Endothelial cell of umbilical vein (primary cell): Measurements from ENCODE around the gene SLC17A9. TPM values are rescaled to one million over a fixed set of nuclear protein-coding genes. Genes with fewer than 3 reads are reported as not detected.
"Not testable (repeated sequence)": the region's sequence is repeated elsewhere in the genome, so short reads cannot be mapped to it uniquely, and the experiment has no call there.

Source experiments
- BruUV-seq: library from RNA; stranded (reverse); fragments of 400-500 nt; replicated peaks from 2 replicates; lab custom pipeline; 2021; lab: Mats Ljungman, UMichigan
- CTCF ChIA-PET: fragments of 300-600, 350-600 bp; sonication (Branson Sonifier 250); formaldehyde crosslinking; loops from one replicate; lab custom pipeline; 2021; ENCODE audit warnings: antibody characterized with exemption, inconsistent platforms; lab: Charles Lee
- POLR2A ChIA-PET: fragments of 300-600, 350-600 bp; sonication (Branson Sonifier 250); formaldehyde crosslinking; loops from one replicate; lab custom pipeline; 2021; ENCODE audit warnings: antibody characterized with exemption, inconsistent platforms; lab: Charles Lee
- DNase-seq: peaks from one replicate; pipeline ENCODE4 v3.0.0-alpha.2; 2011; ENCODE audit warnings: low read depth, low spot score
- FAIRE-seq: peaks from 2 replicates; lab custom pipeline; 2011; peaks lifted over from hg19 to GRCh38; lab: Jason Lieb, UNC
- H2AFZ ChIP-seq: 2 replicates; pipeline ENCODE4 v1.6.0; 2012; ENCODE audit warnings: low read depth, low read length, control low read depth, inconsistent platforms
- H3K27ac ChIP-seq: 2 replicates; pipeline ENCODE4 v1.5.1; 2011; ENCODE audit warnings: low read depth, mild to moderate bottlenecking, control low read depth, low read length, moderate library complexity; ENCODE audit not compliant: insufficient read depth
- H3K27me3 ChIP-seq, 2 experiments: 2 replicates each; pipeline versions ENCODE4 v1.6.0 to v1.6.1; 2011; ENCODE audit warnings: low read length in 2 of 2, mixed read lengths in 1 of 2; ENCODE audit not compliant: control insufficient read depth in 2 of 2, insufficient read depth in 2 of 2
- H3K36me3 ChIP-seq, 2 experiments: 2 replicates in 1 of 2; 3 replicates in 1 of 2; pipeline ENCODE4 v1.5.1; 2011; ENCODE audit warnings: low read length in 2 of 2, mild to moderate bottlenecking in 1 of 2, moderate library complexity in 1 of 2; ENCODE audit not compliant: control insufficient read depth in 2 of 2, insufficient read depth in 2 of 2; ENCODE audit errors: extremely low read depth in 1 of 2
- H3K4me1 ChIP-seq: 3 replicates; pipeline ENCODE4 v1.5.1; 2011; ENCODE audit warnings: mild to moderate bottlenecking, low read length; ENCODE audit not compliant: control insufficient read depth, insufficient read depth; ENCODE audit errors: extremely low read depth
- H3K4me2 ChIP-seq: 2 replicates; pipeline ENCODE4 v1.6.1; 2011; ENCODE audit warnings: low read length, control low read depth, mixed read lengths; ENCODE audit not compliant: insufficient read depth
- H3K4me3 ChIP-seq, 3 experiments: fragments of 200-600 bp in 1 of 3; sonication (generic), shearing (Covaris generic) in 1 of 3; replicated peaks in 1 of 3; 2 replicates each; pipeline ENCODE4 v1.5.1; 2011 to 2016; ENCODE audit warnings: control low read depth in 3 of 3, low read length in 3 of 3, mild to moderate bottlenecking in 2 of 3, inconsistent platforms in 1 of 3, low read depth in 1 of 3, moderate library complexity in 1 of 3; ENCODE audit not compliant: insufficient read depth in 1 of 3
- H3K79me2 ChIP-seq: 2 replicates; pipeline ENCODE4 v1.6.0; 2012; ENCODE audit warnings: low read length, inconsistent platforms; ENCODE audit not compliant: control insufficient read depth, insufficient read depth
- H3K9ac ChIP-seq: replicated peaks from 2 replicates; pipeline ENCODE3; 2011; ENCODE audit warnings: low read length, control low read depth; ENCODE audit not compliant: insufficient read depth; ENCODE audit errors: extremely low read depth
- H3K9me1 ChIP-seq: replicated peaks from 3 replicates; pipeline ENCODE4 v1.6.0; 2011; ENCODE audit warnings: mild to moderate bottlenecking, low read length; ENCODE audit not compliant: control insufficient read depth, insufficient read depth; ENCODE audit errors: extremely low read depth
- H3K9me3 ChIP-seq: replicated peaks from 2 replicates; pipeline ENCODE4 v1.5.1; 2012; ENCODE audit warnings: low read length, inconsistent platforms; ENCODE audit not compliant: control insufficient read depth, insufficient read depth
- H4K20me1 ChIP-seq: replicated peaks from 2 replicates; pipeline ENCODE3; 2011; ENCODE audit warnings: mild to moderate bottlenecking, low read length; ENCODE audit not compliant: control insufficient read depth, insufficient read depth; ENCODE audit errors: extremely low read depth
- CTCF ChIP-seq, 2 donors: IDR thresholded peaks; 1 replicate in 1 of 2; 2 replicates in 1 of 2; pipeline ENCODE4 v1.5.1; 2011; ENCODE audit warnings: low read length in 2 of 2, mild to moderate bottlenecking in 2 of 2, moderate library complexity in 2 of 2, control low read depth in 1 of 2, inconsistent platforms in 1 of 2, low read depth in 1 of 2; ENCODE audit not compliant: insufficient read depth in 1 of 2; ENCODE audit errors: extremely low read depth in 1 of 2
- GATA2 ChIP-seq: IDR thresholded peaks from 2 replicates; pipeline ENCODE4 v1.7.0; 2011; ENCODE audit warnings: low read depth, mild to moderate bottlenecking, moderate library complexity, mixed read lengths, low read length; ENCODE audit not compliant: insufficient read length, insufficient read depth
- JUN ChIP-seq: IDR thresholded peaks from 2 replicates; pipeline ENCODE4 v1.6.1; 2011; ENCODE audit warnings: borderline replicate concordance, low read depth; ENCODE audit not compliant: insufficient read length, insufficient read depth
- MYC ChIP-seq: IDR thresholded peaks from one replicate; pipeline ENCODE4 v1.6.1; 2011; ENCODE audit warnings: mild to moderate bottlenecking, low read depth, low read length
- POLR2A ChIP-seq: IDR thresholded peaks from 2 replicates; pipeline ENCODE4 v1.6.1; 2012; ENCODE audit warnings: low read depth, mild to moderate bottlenecking, control low read depth, low read length
- POLR2AphosphoS5 ChIP-seq: IDR thresholded peaks from 2 replicates; pipeline ENCODE4 v1.6.1; 2012; ENCODE audit warnings: low read depth, mild to moderate bottlenecking, control low read depth, low read length, moderate library complexity; ENCODE audit not compliant: insufficient read depth
- dilution Hi-C: fragments of 300-500 bp; cut with MboI; formaldehyde crosslinking; loops from one replicate; pipeline ENCODE4 v1.15.0; 2019; ENCODE audit warnings: low sequenced_read_pairs; ENCODE audit not compliant: extremely low pct_ligation_motif_present
- intact Hi-C: fragments of 100-400 bp; cut with micrococcal nuclease; formaldehyde crosslinking; loops from one replicate; pipeline ENCODE4 v1.10.0; 2022
- polyA plus RNA-seq, 4 experiments: library from polyadenylated mRNA; depleted of rRNA in 3 of 4; stranded (reverse) in 3 of 4; unstranded in 1 of 4; fragments of >200 nt; gene quantifications; 2 replicates each; pipeline versions ENCODE4 v1.2.1 to v1.2.3, GENCODE V29; 2011 to 2012; ENCODE audit warnings: missing spikeins in 1 of 4
- total RNA-seq: library from RNA; stranded (reverse); gene quantifications from 2 replicates; pipeline ENCODE4 v1.2.3, GENCODE V29; 2021

SLC17A9 gene
- total and polyA plus RNA-seq, 2 donors (not counting 3 experiments of a cell fraction or from before 2014, with no cell fraction given), result 38.2 to 44.5 TPM

GRCh38 chr20:62959998-62960436, 7.5 kb downstream of the SLC17A9 start:
- no peak overlapping the region for H2AFZ ChIP-seq
- DNase-seq, result no peak
- no peak for TF ChIP-seq JUN
- TF ChIP-seq CTCF (IDR thresholded peaks at IDR 0.05; ENCODE audit: extremely low read depth in 1 of 2, insufficient read depth in 1 of 2, low read depth in 1 of 2, low read length in 2 of 2), result no peak
- TF ChIP-seq POLR2AphosphoS5, result no peak
- no peak for TF ChIP-seq POLR2A
- TF ChIP-seq MYC, result no peak
- TF ChIP-seq GATA2, result no peak
- CTCF ChIA-PET, result no interaction called here
- H3K4me1 ChIP-seq, result no peaks in the 10 kb centered on the region
- no peak for FAIRE-seq
- H3K27me3 ChIP-seq, result no peaks in the 10 kb centered on the region
- H3K4me2 ChIP-seq, result no peak overlapping the region
- POLR2A ChIA-PET, result no interaction called here
- intact Hi-C loops (no loop called here), dilution Hi-C loops (no loop called here)
- BruUV-seq, result no TSS peak
- H3K36me3 ChIP-seq, result peaks cover 3% of the 10 kb centered on the region in 2 experiments
- no peaks in the 10 kb centered on the region for H3K9me1 ChIP-seq
- no peak overlapping the region for H3K27ac ChIP-seq
- H3K9me3 ChIP-seq, result no peaks in the 10 kb centered on the region
- H3K9ac ChIP-seq, result no peak overlapping the region
- H3K4me3 ChIP-seq, result no peak overlapping the region
- no peaks in the 10 kb centered on the region for H4K20me1 ChIP-seq
- H3K79me2 ChIP-seq, result peaks cover 9% of the 10 kb centered on the region

GRCh38 chr20:62960446-62961309, 8.2 kb downstream of the SLC17A9 start:
- H3K27me3 ChIP-seq, dilution Hi-C loops, H2AFZ ChIP-seq, intact Hi-C loops, H3K27ac ChIP-seq, FAIRE-seq, BruUV-seq, H3K79me2 ChIP-seq, H3K36me3 ChIP-seq, H3K4me2 ChIP-seq, H3K9ac ChIP-seq, H3K9me1 ChIP-seq, H4K20me1 ChIP-seq, DNase-seq, POLR2A ChIA-PET, H3K9me3 ChIP-seq, H3K4me1 ChIP-seq, H3K4me3 ChIP-seq: not testable (repeated sequence)
- CTCF ChIA-PET, result interaction anchor here (2.2 kb wide), 1 partner anchor 12 kb away, joined by 7 read pairs; no protein-coding TSS in a partner anchor
